K562 (cell line): ENCODE data around the gene SEPHS2. TPM values are rescaled to one million over a fixed set of nuclear protein-coding genes. Genes with fewer than 3 reads are reported as not detected.

Experiments
- CBFA2T3 ChIP-seq: fragments of 450-650 bp; IDR thresholded peaks from 2 replicates; pipeline ENCODE4 v1.6.1; 2017
- CHD1 ChIP-seq: fragments of 200-600 bp; sonication (generic); IDR thresholded peaks from one replicate; pipeline ENCODE4 v1.6.1; 2012; ENCODE audit warnings: mild to moderate bottlenecking, moderate library complexity, low read length, inconsistent platforms
- CREM ChIP-seq: IDR thresholded peaks from 2 replicates; pipeline ENCODE4 v1.6.1; 2014; ENCODE audit warnings: antibody characterized with exemption, low read depth
- FOXK2 ChIP-seq, 2 experiments: fragments of 450-650 bp; IDR thresholded peaks in 1 of 2; conservative IDR thresholded peaks in 1 of 2; 2 replicates each; pipeline ENCODE4 v1.6.1; 2016; ENCODE audit warnings: low read depth in 2 of 2, mild to moderate bottlenecking in 1 of 2
- MLLT1 ChIP-seq, 2 experiments: fragments of 450-650 bp; IDR thresholded peaks; 2 replicates each; pipeline ENCODE4 v1.6.1; 2016
- POLR2AphosphoS2 ChIP-seq: IDR thresholded peaks from 2 replicates; pipeline ENCODE4 v1.6.1; 2012; ENCODE audit warnings: low read length, improper control_type of control experiment
- SMAD2 ChIP-seq: fragments of 150-350 bp; IDR thresholded peaks from 2 replicates; pipeline ENCODE4 v1.6.1; 2014; ENCODE audit warnings: low read depth, mild to moderate bottlenecking, low read length
- SMARCA4 ChIP-seq: fragments of 450-650 bp; IDR thresholded peaks from 2 replicates; pipeline ENCODE4 v1.6.1; 2016
- SP1 ChIP-seq: sonication (generic); formaldehyde crosslinking; IDR thresholded peaks from 2 replicates; pipeline ENCODE4 v1.8.1; 2022; ENCODE audit warnings: mild to moderate bottlenecking, missing genetic modification reagents
- STAT6 ChIP-seq: sonication (generic); formaldehyde crosslinking; IDR thresholded peaks from 2 replicates; pipeline ENCODE4 v1.8.1; 2023; ENCODE audit warnings: mild to moderate bottlenecking, missing genetic modification reagents
- TBP ChIP-seq: optimal IDR thresholded peaks from 2 replicates; pipeline ENCODE3; 2011; ENCODE audit warnings: low read depth, low read length, improper control_type of control experiment
- THRB ChIP-seq: fragments of 450-650 bp; formaldehyde crosslinking; conservative IDR thresholded peaks from 2 replicates; pipeline ENCODE4 v1.4.0; 2022; ENCODE audit warnings: mild to moderate bottlenecking, missing genetic modification characterization
- UBTF ChIP-seq, 2 experiments: IDR thresholded peaks; 2 replicates each; pipeline ENCODE4 v1.6.1; 2012; ENCODE audit warnings: improper control_type of control experiment in 2 of 2, low read depth in 2 of 2, low read length in 2 of 2, borderline replicate concordance in 1 of 2
- USF2 ChIP-seq: sonication (generic); formaldehyde crosslinking; IDR thresholded peaks from 2 replicates; pipeline ENCODE4 v1.5.0; 2020; ENCODE audit warnings: missing genetic modification reagents
- ZBED1 ChIP-seq: IDR thresholded peaks from 2 replicates; pipeline ENCODE4 v1.6.1; 2014
- ZBTB2 ChIP-seq: fragments of 450-650 bp; IDR thresholded peaks from 2 replicates; pipeline ENCODE4 v1.6.1; 2016; ENCODE audit warnings: antibody characterized with exemption
- ZBTB26 ChIP-seq: fragments of 450-650 bp; formaldehyde crosslinking; IDR thresholded peaks from 2 replicates; pipeline ENCODE4 v1.4.0; 2022; ENCODE audit warnings: missing genetic modification characterization
- polyA plus RNA-seq, 8 experiments: library from polyadenylated mRNA; depleted of rRNA in 4 of 8; stranded (reverse) in 5 of 8; unstranded in 3 of 8; fragments of >200 nt; fragmentation: Nextera tagmentation in 2 of 8; fragmentation: Illumina TruSeq in 1 of 8; extraction: Ambion mirVana in 2 of 8; extraction: Trizol in 1 of 8; gene quantifications; 2 replicates each; pipeline versions ENCODE4 v1.2.1 to v1.2.3, GENCODE V29; 2011 to 2014; ENCODE audit warnings: inconsistent platforms in 1 of 8, missing spikeins in 1 of 8
- total RNA-seq, 7 experiments: library from RNA; depleted of rRNA in 6 of 7; stranded (reverse); fragments of >200 nt in 6 of 7; fragmentation: Illumina TruSeq in 2 of 7; extraction: Trizol in 2 of 7; gene quantifications; 2 replicates each; pipeline versions ENCODE4 v1.2.1 to v1.2.3, GENCODE V29; 2011 to 2021; ENCODE audit warnings: low replicate concordance in 1 of 7

SEPHS2 gene
- total and polyA plus RNA-seq, 9 of the 15 experiments (the other 6 are each of a cell fraction or from before 2014, with no cell fraction given): 20.9 to 90.6 (median 43.4) TPM

GRCh38 chr16:30394592-30395154 is 51.0 kb downstream of the SEPHS2 start (continued):
- TF ChIP-seq THRB (CRISPR knock-in tag) (0 out of 2 replicates have a peak, but pooled peaks have one; percentile 17), ZBED1 (no peak), FOXK2 (conservative IDR thresholded peaks at IDR 0.05 in 1 of 2, IDR thresholded peaks at IDR 0.05 in 1 of 2; ENCODE audit: low read depth in 2 of 2) (peak in 1 of 2 experiments; percentile 20; a peak in 1 of 4 replicates), MLLT1 (IDR thresholded peaks at IDR 0.05) (no peak), CBFA2T3 (peak; percentile 41), STAT6 (no peak), UBTF (IDR thresholded peaks at IDR 0.05; ENCODE audit: borderline replicate concordance in 1 of 2, low read depth in 2 of 2, low read length in 2 of 2) (peak in 1 of 2 experiments; percentile 73; a peak in 1 of 4 replicates), USF2 (no peak), TBP (peak; percentile 51), SMARCA4 (peak; percentile 60; the same call in 1 of the 2 replicates), CHD1 (peak; percentile 14), SP1 (no peak), ZBTB2 (peak; percentile 53; the same call in 1 of the 2 replicates), CREM (peak; percentile 66), SMAD2 (no peak), POLR2AphosphoS2 (no peak), ZBTB26 (0 out of 2 replicates have a peak, but pooled peaks have one; percentile 24)
